Transverse colon (tissue), 3 donors: Measurements from ENCODE around the gene ANKIB1.

Source experiments
- CTCF ChIP-seq, 5 experiments: fragments of 200-600 bp in 3 of 5; fragments of 450-650 bp in 2 of 5; sonication (generic) in 3 of 5; IDR thresholded peaks; 1 replicate in 2 of 5; 2 replicates in 3 of 5; pipeline ENCODE4 v1.5.1; 2016 to 2017; ENCODE audit warnings: antibody characterized with exemption in 5 of 5, inconsistent platforms in 3 of 5, mild to moderate bottlenecking in 2 of 5, moderate library complexity in 1 of 5
- EP300 ChIP-seq: sonication (generic); formaldehyde crosslinking; IDR thresholded peaks from one replicate; pipeline ENCODE4 v1.6.1; 2017; ENCODE audit warnings: antibody characterized with exemption, low read depth

GRCh38 chr7:92242972-92243371, 2.8 kb upstream of the ANKIB1 start:
- no peak for TF ChIP-seq CTCF (IDR thresholded peaks at IDR 0.05)
- TF ChIP-seq EP300: no peak
